NAMALWA (cell line): ENCODE data around the gene IGF2BP2.

ENCODE experiments used
- DNase-seq: peaks from one replicate; pipeline ENCODE4 v3.0.0-alpha.2; 2015; ENCODE audit warnings: low spot score

Gene IGF2BP2

GRCh38 chr3:185837414-185837813 lies 12.6 kb upstream of the IGF2BP2 start:
- no peak for DNase-seq

- DNase-seq: no peak
Observed at GRCh38 chr3:185831990-185832389, 7.1 kb upstream of the IGF2BP2 start.

- no peak for DNase-seq
Observed at GRCh38 chr3:185831195-185831594, 6.4 kb upstream of the IGF2BP2 start.

GRCh38 chr3:185830018-185830797 lies 5.4 kb upstream of the IGF2BP2 start:
- DNase-seq: no peak

GRCh38 chr3:185828755-185829154 lies 3.9 kb upstream of the IGF2BP2 start:
- DNase-seq: no peak

- DNase-seq: no peak
Observed at GRCh38 chr3:185827595-185828344, 2.9 kb upstream of the IGF2BP2 start.

GRCh38 chr3:185825639-185826481 lies 1.0 kb upstream of the IGF2BP2 start:
- DNase-seq: no peak

- peak; percentile 43 for DNase-seq
Observed at GRCh38 chr3:185824051-185825005, 514 bp downstream of the IGF2BP2 start.

- DNase-seq: peak; percentile 34
Observed at GRCh38 chr3:185823078-185824044, 1.5 kb downstream of the IGF2BP2 start.

- peak; percentile 36 for DNase-seq
Observed at GRCh38 chr3:185822221-185823000, 2.4 kb downstream of the IGF2BP2 start.

GRCh38 chr3:185820973-185821758 lies 3.7 kb downstream of the IGF2BP2 start:
- peak; percentile 24 for DNase-seq

- no peak for DNase-seq
Observed at GRCh38 chr3:185818267-185818875, 6.5 kb downstream of the IGF2BP2 start.

GRCh38 chr3:185815391-185816282 lies 9.2 kb downstream of the IGF2BP2 start:
- no peak for DNase-seq

- DNase-seq: no peak
Observed at GRCh38 chr3:185813691-185814215, 11.1 kb downstream of the IGF2BP2 start.

- no peak for DNase-seq
Observed at GRCh38 chr3:185813205-185813604, 11.6 kb downstream of the IGF2BP2 start.

GRCh38 chr3:185807445-185808068 lies 17.3 kb downstream of the IGF2BP2 start:
- no peak for DNase-seq
